K562 (cell line): ENCODE results near the gene CHMP2A.

Source experiments
- CTCF ChIP-seq, 3 experiments: IDR thresholded peaks in 2 of 3; conservative IDR thresholded peaks in 1 of 3; 2 replicates each; pipeline ENCODE4 v1.5.1; 2011 to 2012; ENCODE audit warnings: low read length in 3 of 3, mild to moderate bottlenecking in 3 of 3, control low read depth in 2 of 3, improper control_type of control experiment in 1 of 3, inconsistent platforms in 1 of 3, low read depth in 1 of 3, mixed read lengths in 1 of 3, moderate library complexity in 1 of 3; ENCODE audit not compliant: insufficient read depth in 2 of 3
- E2F6 ChIP-seq, 2 experiments: IDR thresholded peaks; 2 replicates each; pipeline ENCODE4 v1.6.1; 2011; ENCODE audit warnings: borderline replicate concordance in 1 of 2, control low read depth in 1 of 2, low read depth in 1 of 2, low read length in 1 of 2, mild to moderate bottlenecking in 1 of 2, mixed read lengths in 1 of 2, moderate library complexity in 1 of 2; ENCODE audit not compliant: insufficient read depth in 1 of 2, insufficient read length in 1 of 2, poor library complexity in 1 of 2, severe bottlenecking in 1 of 2; ENCODE audit errors: extremely low read depth in 1 of 2
- EHMT2 ChIP-seq: fragments of 450-650 bp; IDR thresholded peaks from 2 replicates; pipeline ENCODE4 v1.6.1; 2018; ENCODE audit warnings: antibody characterized with exemption
- HNRNPUL1 ChIP-seq: fragments of 200-400 bp; formaldehyde crosslinking; IDR thresholded peaks from 2 replicates; pipeline ENCODE4 v1.6.1; 2017; ENCODE audit warnings: low read length
- HOMEZ ChIP-seq: fragments of 250-450 bp; sonication (Bioruptor Pico); IDR thresholded peaks from 2 replicates; pipeline ENCODE4 v1.4.0; 2020; ENCODE audit warnings: mild to moderate bottlenecking, moderate library complexity
- KDM4B ChIP-seq, 2 experiments: fragments of 450-650 bp in 1 of 2; sonication (generic) in 1 of 2; IDR thresholded peaks; 2 replicates each; pipeline ENCODE4 v1.6.1; 2016 to 2017; ENCODE audit warnings: borderline replicate concordance in 2 of 2, antibody characterized with exemption in 1 of 2, low read depth in 1 of 2, mild to moderate bottlenecking in 1 of 2
- NFE2 ChIP-seq: IDR thresholded peaks from 2 replicates; pipeline ENCODE4 v1.6.1; 2014; ENCODE audit warnings: antibody characterized with exemption, low read depth
- RBM25 ChIP-seq: fragments of 200-400 bp; formaldehyde crosslinking; IDR thresholded peaks from 2 replicates; pipeline ENCODE4 v1.6.1; 2018; ENCODE audit warnings: low read length, low read depth, moderate library complexity; ENCODE audit not compliant: severe bottlenecking
- SETDB1 ChIP-seq: IDR thresholded peaks from one replicate; pipeline ENCODE4 v1.6.1; 2012; ENCODE audit warnings: low read length, control low read depth, inconsistent platforms
- SRSF1 ChIP-seq: fragments of 200-400 bp; formaldehyde crosslinking; IDR thresholded peaks from 2 replicates; pipeline ENCODE4 v1.6.1; 2017; ENCODE audit warnings: mild to moderate bottlenecking, low read depth, low read length, moderate library complexity
- TAF15 ChIP-seq: fragments of 200-400 bp; formaldehyde crosslinking; IDR thresholded peaks from 2 replicates; pipeline ENCODE4 v1.6.1; 2017; ENCODE audit warnings: mild to moderate bottlenecking, low read depth, low read length, moderate library complexity
- TFAP4 ChIP-seq: sonication (generic); formaldehyde crosslinking; IDR thresholded peaks from 2 replicates; pipeline ENCODE4 v1.8.0; 2022; ENCODE audit warnings: missing genetic modification reagents, mild to moderate bottlenecking, moderate library complexity, borderline replicate concordance
- ZEB2 ChIP-seq: fragments of 450-650 bp; IDR thresholded peaks from 2 replicates; pipeline ENCODE4 v1.6.1; 2016
- ZNF24 ChIP-seq: fragments of 450-650 bp; IDR thresholded peaks from 2 replicates; pipeline ENCODE4 v1.6.1; 2016

GRCh38 chr19:58529405-58529804 is 25.5 kb downstream of the CHMP2A start:
- TF ChIP-seq HNRNPUL1: no peak
- TF ChIP-seq EHMT2: no peak
- TF ChIP-seq TFAP4: no peak
- no peak for TF ChIP-seq ZEB2
- TF ChIP-seq NFE2: no peak
- no peak for TF ChIP-seq TAF15
- no peak for TF ChIP-seq ZNF24
- no peak for TF ChIP-seq KDM4B (IDR thresholded peaks at IDR 0.05; ENCODE audit: borderline replicate concordance in 2 of 2, low read depth in 1 of 2)
- no peak for TF ChIP-seq HOMEZ (CRISPR knock-in tag)
- TF ChIP-seq CTCF (IDR thresholded peaks at IDR 0.05 in 2 of 3, conservative IDR thresholded peaks at IDR 0.05 in 1 of 3; ENCODE audit: insufficient read depth in 2 of 3, low read depth in 1 of 3, low read length in 3 of 3): no peak
- no peak for TF ChIP-seq RBM25
- no peak for TF ChIP-seq SRSF1
- TF ChIP-seq E2F6 (IDR thresholded peaks at IDR 0.05; ENCODE audit: borderline replicate concordance in 1 of 2, extremely low read depth in 1 of 2, insufficient read depth in 1 of 2, insufficient read length in 1 of 2, low read depth in 1 of 2, low read length in 1 of 2, poor library complexity in 1 of 2, severe bottlenecking in 1 of 2): no peak
- TF ChIP-seq SETDB1: no peak
